Activated naive CD4-positive, alpha-beta T cell treated with anti-CD3 and anti-CD28 coated beads for 36 hours (primary cell): ENCODE measurements around the gene TBC1D17. TPM values are rescaled to one million over a fixed set of nuclear protein-coding genes. Genes with fewer than 3 reads are reported as not detected.

Source experiments
- CTCF ChIA-PET: fragments of 350-600 bp; sonication (Branson Sonifier 250); formaldehyde crosslinking; loops from one replicate; lab custom pipeline; 2021; ENCODE audit warnings: antibody characterized with exemption; lab: Charles Lee
- DNase-seq: peaks from one replicate; pipeline ENCODE4 v3.0.0-alpha.2; 2020
- H3K27ac Mint-ChIP-seq: one replicate; pipeline ENCODE4 v1.8.0; 2021; ENCODE audit warnings: mild to moderate bottlenecking, mixed read lengths
- H3K27me3 Mint-ChIP-seq: one replicate; pipeline ENCODE4 v1.8.0; 2021; ENCODE audit warnings: low read depth, mixed read lengths
- H3K36me3 Mint-ChIP-seq: one replicate; pipeline ENCODE4 v1.8.0; 2021; ENCODE audit warnings: low read depth, mixed read lengths
- H3K4me1 Mint-ChIP-seq: one replicate; pipeline ENCODE4 v1.8.0; 2021; ENCODE audit warnings: low read depth, mixed read lengths
- H3K4me3 Mint-ChIP-seq: one replicate; pipeline ENCODE4 v1.8.0; 2021; ENCODE audit warnings: mild to moderate bottlenecking, moderate library complexity, mixed read lengths
- H3K9me3 Mint-ChIP-seq: one replicate; pipeline ENCODE4 v1.8.0; 2021; ENCODE audit warnings: mixed read lengths
- intact Hi-C: fragments of 100-400 bp; cut with micrococcal nuclease; formaldehyde crosslinking; loops from one replicate; pipeline ENCODE4 v1.15.1; 2023
- total RNA-seq, 2 experiments: library from RNA; stranded (reverse); gene quantifications; one replicate each; pipeline ENCODE4 v1.2.3, GENCODE V29; 2021

TBC1D17 gene
- total RNA-seq, 2 experiments from 2014 or later = 29.8 to 32.4 TPM

- CTCF ChIA-PET = interaction anchor here (1.2 kb wide), 1 partner anchor 11 kb away, joined by 3 read pairs; no protein-coding TSS in a partner anchor
- Mint-ChIP-seq H3K9me3 (no peaks in the 10 kb centered on the region), H3K27me3 (no peaks in the 10 kb centered on the region), H3K4me3 (no peak overlapping the region), H3K4me1 (peaks cover 10% of the 10 kb centered on the region), H3K36me3 (peaks cover 13% of the 10 kb centered on the region), H3K27ac (no peak overlapping the region)
- intact Hi-C loops = no loop called here
- no peak for DNase-seq
Measured at GRCh38 chr19:49858088-49858985, 19.2 kb upstream of the TBC1D17 start.

- Mint-ChIP-seq H3K4me3 (no peak overlapping the region), H3K27ac (no peak overlapping the region), H3K36me3 (peaks cover 25% of the 10 kb centered on the region), H3K27me3 (no peaks in the 10 kb centered on the region), H3K9me3 (no peaks in the 10 kb centered on the region), H3K4me1 (peaks cover 15% of the 10 kb centered on the region)
- no peak for DNase-seq
- CTCF ChIA-PET = no interaction called here
- intact Hi-C loops = loop anchor here (10.0 kb wide), 1 partner anchor 125 kb away; no protein-coding TSS in a partner anchor
Measured at GRCh38 chr19:49859682-49860335, 17.7 kb upstream of the TBC1D17 start.

- Mint-ChIP-seq H3K4me1 (peaks cover 18% of the 10 kb centered on the region), H3K36me3 (peaks cover 28% of the 10 kb centered on the region), H3K4me3 (no peak overlapping the region), H3K27me3 (no peaks in the 10 kb centered on the region), H3K9me3 (no peaks in the 10 kb centered on the region), H3K27ac (no peak overlapping the region)
- intact Hi-C loops = loop anchor here (10.0 kb wide), 1 partner anchor 124 kb away; no protein-coding TSS in a partner anchor
- CTCF ChIA-PET = no interaction called here
- no peak for DNase-seq
Measured at GRCh38 chr19:49860336-49861102, 17.0 kb upstream of the TBC1D17 start.

- peaks cover 22% of the 10 kb centered on the region for H3K4me1 Mint-ChIP-seq
- H3K9me3 Mint-ChIP-seq = no peaks in the 10 kb centered on the region
- H3K27ac Mint-ChIP-seq = no peak overlapping the region
- DNase-seq = no peak
- intact Hi-C loops = loop anchor here (10.0 kb wide), 1 partner anchor 124 kb away; no protein-coding TSS in a partner anchor
- H3K4me3 Mint-ChIP-seq = no peak overlapping the region
- H3K36me3 Mint-ChIP-seq = peaks cover 29% of the 10 kb centered on the region
- CTCF ChIA-PET = no interaction called here
- no peaks in the 10 kb centered on the region for H3K27me3 Mint-ChIP-seq
Measured at GRCh38 chr19:49861107-49861506, 16.4 kb upstream of the TBC1D17 start.

GRCh38 chr19:49861541-49862378 lies 15.7 kb upstream of the TBC1D17 start:
- H3K4me3 Mint-ChIP-seq = no peak overlapping the region
- DNase-seq = no peak
- no peak overlapping the region for H3K27ac Mint-ChIP-seq
- intact Hi-C loops = loop anchor here (10.0 kb wide), 1 partner anchor 123 kb away; no protein-coding TSS in a partner anchor
- no peaks in the 10 kb centered on the region for H3K9me3 Mint-ChIP-seq
- H3K27me3 Mint-ChIP-seq = no peaks in the 10 kb centered on the region
- peaks cover 29% of the 10 kb centered on the region for H3K4me1 Mint-ChIP-seq
- CTCF ChIA-PET = no interaction called here
- peaks cover 34% of the 10 kb centered on the region for H3K36me3 Mint-ChIP-seq

- no peak for DNase-seq
- H3K36me3 Mint-ChIP-seq = peaks cover 35% of the 10 kb centered on the region
- H3K27me3 Mint-ChIP-seq = no peaks in the 10 kb centered on the region
- intact Hi-C loops = loop anchor here (10.0 kb wide), 1 partner anchor 122 kb away; no protein-coding TSS in a partner anchor
- H3K27ac Mint-ChIP-seq = no peak overlapping the region
- H3K4me1 Mint-ChIP-seq = peaks cover 33% of the 10 kb centered on the region
- H3K9me3 Mint-ChIP-seq = no peaks in the 10 kb centered on the region
- H3K4me3 Mint-ChIP-seq = no peak overlapping the region
- CTCF ChIA-PET = no interaction called here
Measured at GRCh38 chr19:49862391-49863253, 14.9 kb upstream of the TBC1D17 start.

GRCh38 chr19:49863254-49863934 lies 14.1 kb upstream of the TBC1D17 start:
- H3K4me3 Mint-ChIP-seq = no peak overlapping the region
- H3K27me3 Mint-ChIP-seq = no peaks in the 10 kb centered on the region
- DNase-seq = no peak
- H3K36me3 Mint-ChIP-seq = peaks cover 33% of the 10 kb centered on the region
- CTCF ChIA-PET = interaction anchor here (0.9 kb wide), 1 partner anchor 34 kb away, joined by 3 read pairs; no protein-coding TSS in a partner anchor
- intact Hi-C loops = loop anchor here (10.0 kb wide), 1 partner anchor 121 kb away; no protein-coding TSS in a partner anchor
- no peak overlapping the region for H3K27ac Mint-ChIP-seq
- peaks cover 40% of the 10 kb centered on the region for H3K4me1 Mint-ChIP-seq
- H3K9me3 Mint-ChIP-seq = no peaks in the 10 kb centered on the region

- Mint-ChIP-seq H3K9me3 (no peaks in the 10 kb centered on the region), H3K27me3 (no peaks in the 10 kb centered on the region), H3K4me3 (no peak overlapping the region), H3K4me1 (peaks cover 41% of the 10 kb centered on the region), H3K36me3 (peaks cover 34% of the 10 kb centered on the region), H3K27ac (no peak overlapping the region)
- no peak for DNase-seq
- intact Hi-C loops = loop anchor here (10.0 kb wide), 1 partner anchor 121 kb away; no protein-coding TSS in a partner anchor
- CTCF ChIA-PET = interaction anchor here (0.9 kb wide), 1 partner anchor 33 kb away, joined by 3 read pairs; no protein-coding TSS in a partner anchor
Measured at GRCh38 chr19:49863935-49864320, 13.6 kb upstream of the TBC1D17 start.

GRCh38 chr19:49864890-49865289 lies 12.6 kb upstream of the TBC1D17 start:
- H3K27ac Mint-ChIP-seq = no peak overlapping the region
- intact Hi-C loops = loop anchor here (5.0 to 10.0 kb wide), 2 partner anchors 120 to 148 kb away; no protein-coding TSS in a partner anchor

More at GRCh38 chr19:49864890-49865289, 12.6 kb upstream of the TBC1D17 start:
- peaks cover 41% of the 10 kb centered on the region for H3K4me1 Mint-ChIP-seq
- CTCF ChIA-PET = no interaction called here
- no peaks in the 10 kb centered on the region for H3K27me3 Mint-ChIP-seq
- H3K9me3 Mint-ChIP-seq = no peaks in the 10 kb centered on the region
- H3K4me3 Mint-ChIP-seq = no peak overlapping the region
- peaks cover 33% of the 10 kb centered on the region for H3K36me3 Mint-ChIP-seq
- DNase-seq = no peak
